HG03378 (cell line): Measurements from ENCODE around the gene LRRC3.
"Not testable (repeated sequence)": the region's sequence is repeated elsewhere in the genome, so short reads cannot be mapped to it uniquely, and the experiment has no call there.

Experiments
- ATAC-seq: cut with Tn5 transposase; IDR thresholded peaks from one replicate; pipeline ENCODE4 v1.9.1; 2021; ENCODE audit warnings: mild to moderate bottlenecking, moderate library complexity; ENCODE audit not compliant: unreplicated experiment

Gene LRRC3

GRCh38 chr21:44477131-44477530 is 21.8 kb downstream of the LRRC3 start:
- ATAC-seq, result no peak

GRCh38 chr21:44477712-44478111 is 22.4 kb downstream of the LRRC3 start:
- no peak for ATAC-seq

DNA sequence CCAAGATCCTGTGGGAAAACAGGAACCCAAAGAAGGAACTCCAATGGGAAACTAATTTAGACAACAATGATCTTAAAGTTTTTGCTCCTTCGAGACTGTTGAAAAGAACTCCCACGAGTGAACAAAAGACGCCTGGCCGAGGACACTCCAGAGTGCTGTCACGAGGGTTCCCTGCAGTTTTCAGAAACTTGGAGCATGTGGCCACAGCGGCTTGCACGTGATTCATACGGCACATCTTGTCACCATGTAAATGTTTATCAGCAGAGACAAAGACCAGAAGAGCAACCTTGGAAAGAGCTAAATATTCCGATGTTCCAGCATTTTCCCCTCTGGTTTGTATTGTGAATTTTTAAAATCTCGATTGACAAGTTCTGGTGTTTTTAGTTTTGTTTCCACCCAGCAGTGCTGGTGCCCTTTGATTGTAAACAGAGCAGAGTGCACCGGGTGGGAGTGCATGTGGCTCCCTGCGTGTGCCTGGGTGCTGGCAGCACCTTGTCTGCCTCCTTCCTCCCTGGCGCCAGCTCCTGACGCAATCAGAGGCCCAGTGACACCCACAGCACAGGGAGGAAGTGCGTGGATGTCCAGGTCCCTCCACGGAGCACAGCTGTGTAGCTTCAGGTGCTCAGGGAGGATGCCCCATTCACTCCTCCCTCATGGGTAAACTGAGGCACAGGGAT is 23.0 kb downstream of the LRRC3 start:
- no peak for ATAC-seq

- ATAC-seq, result no peak
Measured at GRCh38 chr21:44478801-44479167, 23.5 kb downstream of the LRRC3 start.

- not testable (repeated sequence) for ATAC-seq
Measured at GRCh38 chr21:44479556-44480199, 24.4 kb downstream of the LRRC3 start.

GRCh38 chr21:44480200-44481053 is 25.1 kb downstream of the LRRC3 start:
- no peak for ATAC-seq

- ATAC-seq, result no peak
Measured at GRCh38 chr21:44482581-44483287, 27.4 kb downstream of the LRRC3 start.

DNA sequence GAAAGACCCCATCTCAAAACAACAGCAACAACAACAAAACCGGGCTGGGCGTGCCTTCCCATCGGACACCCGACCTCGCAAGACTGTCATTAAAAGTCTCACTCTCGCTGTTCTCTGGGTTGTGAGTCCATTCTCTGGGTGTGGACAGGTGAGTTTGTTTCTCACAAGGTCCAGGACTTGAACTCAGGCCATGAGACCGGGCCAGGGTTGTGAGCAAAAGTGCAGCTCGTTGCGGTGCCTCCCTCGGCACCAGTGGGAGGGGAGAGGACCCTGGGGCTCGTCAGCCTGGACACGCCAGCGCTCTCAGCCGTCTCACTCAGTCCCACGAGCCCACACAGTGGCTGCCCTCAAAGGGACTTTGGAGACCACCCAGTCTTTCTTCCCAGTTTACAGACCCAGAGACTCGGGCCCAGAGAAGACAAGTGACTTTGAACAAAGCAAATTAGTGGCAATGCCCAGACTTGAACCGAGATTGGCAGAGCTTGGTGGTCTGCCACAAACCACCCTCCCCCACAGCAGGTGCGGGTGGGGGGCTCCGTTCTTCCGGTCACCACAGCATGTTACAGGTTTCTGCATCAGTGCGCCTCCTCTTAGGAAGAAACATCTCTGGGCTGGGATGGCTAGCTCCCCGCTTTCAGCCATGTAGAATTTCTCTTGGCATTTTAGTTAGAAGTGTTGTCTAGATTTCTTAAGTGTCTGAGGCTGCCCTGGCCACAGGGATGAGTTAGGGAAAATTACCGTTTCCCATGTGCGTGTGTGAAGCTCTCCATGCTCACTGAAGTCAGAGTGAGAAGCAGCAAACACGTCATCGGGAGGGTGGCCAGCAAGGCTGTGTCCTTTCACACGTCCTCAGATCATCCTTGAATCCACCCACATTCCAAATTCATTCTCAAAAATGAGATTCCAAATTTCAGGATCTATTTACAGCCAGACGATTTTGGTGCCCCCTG is 28.3 kb downstream of the LRRC3 start:
- no peak for ATAC-seq

DNA sequence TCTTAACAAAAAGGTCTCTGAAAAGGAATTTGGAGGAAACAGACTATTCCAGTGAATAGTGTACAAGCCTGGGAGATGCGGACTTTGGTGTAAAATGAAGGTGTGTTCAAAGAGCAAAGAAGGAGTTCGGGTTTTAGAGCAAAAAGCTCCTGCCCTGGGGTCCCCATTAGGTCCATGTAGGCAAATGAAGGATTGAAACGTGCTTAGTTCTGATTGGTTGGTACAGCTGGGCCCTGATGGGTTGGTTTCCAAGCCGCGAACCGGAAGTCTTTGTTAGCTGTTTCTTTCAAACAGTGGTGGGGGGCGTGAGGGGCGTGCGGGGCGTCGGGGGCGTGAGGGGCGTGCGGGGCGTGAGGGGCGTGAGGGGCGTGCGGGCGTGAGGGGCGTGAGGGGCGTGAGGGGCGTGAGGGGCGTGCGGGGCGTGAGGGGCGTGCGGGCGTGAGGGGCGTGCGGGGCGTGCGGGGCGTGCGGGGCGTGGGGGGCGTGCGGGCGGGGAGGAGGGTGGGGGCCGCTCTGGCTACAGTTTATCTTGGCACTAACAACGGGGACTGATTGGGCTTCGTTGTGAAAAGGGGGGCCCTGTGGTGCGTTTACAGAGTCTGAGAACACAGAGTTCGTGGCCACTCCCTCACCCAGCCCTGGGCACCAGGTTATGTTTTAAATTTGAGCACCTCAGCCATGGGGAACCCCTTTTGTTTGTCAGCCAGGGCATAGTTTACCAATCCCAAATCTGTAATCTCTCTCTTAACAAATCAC is 29.4 kb downstream of the LRRC3 start:
- ATAC-seq, result no peak

GRCh38 chr21:44485254-44485793 is 30.0 kb downstream of the LRRC3 start:
- ATAC-seq, result no peak

GRCh38 chr21:44485796-44486195 is 30.5 kb downstream of the LRRC3 start:
- no peak for ATAC-seq

GRCh38 chr21:44486302-44486701 is 31.0 kb downstream of the LRRC3 start:
- no peak for ATAC-seq

DNA sequence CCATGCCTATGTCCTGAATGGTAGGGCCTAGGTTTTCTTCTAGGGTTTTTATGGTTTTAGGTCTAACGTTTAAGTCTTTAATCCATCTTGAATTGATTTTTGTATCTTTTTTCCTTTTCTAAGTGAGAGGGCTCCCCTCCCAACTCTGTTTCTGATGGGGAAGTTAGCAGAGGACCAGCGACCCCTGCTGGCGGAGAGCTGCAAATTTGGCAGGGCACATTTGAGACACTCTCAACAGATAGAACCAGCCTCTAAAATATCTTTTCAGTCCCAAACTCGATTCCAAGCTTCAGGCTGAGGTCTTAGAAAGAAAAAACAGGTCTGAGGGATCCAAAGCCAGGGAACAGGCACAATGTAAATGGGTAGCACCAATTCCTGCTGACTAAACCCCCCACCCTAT is 32.5 kb downstream of the LRRC3 start:
- ATAC-seq, result no peak

- no peak for ATAC-seq
Measured at GRCh38 chr21:44489962-44490361, 34.7 kb downstream of the LRRC3 start.

GRCh38 chr21:44490405-44490804 is 35.1 kb downstream of the LRRC3 start:
- no peak for ATAC-seq

- no peak for ATAC-seq
Measured at GRCh38 chr21:44490816-44491215, 35.5 kb downstream of the LRRC3 start.

- ATAC-seq, result no peak
Measured at GRCh38 chr21:44492567-44493385, 37.5 kb downstream of the LRRC3 start.

- no peak for ATAC-seq
Measured at GRCh38 chr21:44494418-44494817, 39.1 kb downstream of the LRRC3 start.
